ENCODE results near the gene CDH6.

Gene CDH6

DNA sequence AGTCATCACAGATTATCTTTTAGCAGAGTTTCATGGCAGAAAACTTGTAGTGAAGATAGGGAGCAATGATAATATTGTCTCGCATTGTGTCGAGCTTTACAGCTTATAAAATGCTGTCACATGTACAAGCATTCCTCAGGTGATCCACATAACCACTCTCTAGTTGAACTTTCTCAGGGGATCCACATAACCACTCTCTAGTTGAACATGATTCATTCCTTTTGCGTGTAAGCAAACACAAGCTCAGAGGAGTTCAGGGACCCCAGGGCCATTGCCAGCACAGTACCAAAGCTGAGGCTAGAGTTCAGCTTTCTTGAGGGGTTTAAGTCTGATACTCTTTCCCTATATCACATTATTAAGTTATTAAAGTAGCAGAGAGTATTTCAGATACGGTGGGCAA is 86.7 kb downstream of the CDH6 start:
- no peak for TF ChIP-seq TCF12 (IDR thresholded peaks at IDR 0.05; ENCODE audit: low read depth)
- TF ChIP-seq, protein P1, sequence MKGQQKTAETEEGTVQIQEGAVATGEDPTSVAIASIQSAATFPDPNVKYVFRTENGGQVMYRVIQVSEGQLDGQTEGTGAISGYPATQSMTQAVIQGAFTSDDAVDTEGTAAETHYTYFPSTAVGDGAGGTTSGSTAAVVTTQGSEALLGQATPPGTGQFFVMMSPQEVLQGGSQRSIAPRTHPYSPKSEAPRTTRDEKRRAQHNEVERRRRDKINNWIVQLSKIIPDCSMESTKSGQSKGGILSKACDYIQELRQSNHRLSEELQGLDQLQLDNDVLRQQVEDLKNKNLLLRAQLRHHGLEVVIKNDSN (IDR thresholded peaks at IDR 0.05) = no peak
- no peak for TF ChIP-seq CREB1 (IDR thresholded peaks at IDR 0.05; ENCODE audit: low read depth)
- TF ChIP-seq NFIC (IDR thresholded peaks at IDR 0.05) = no peak
- TF ChIP-seq ZBTB7A (IDR thresholded peaks at IDR 0.05; ENCODE audit: low read depth) = no peak
- no peak for TF ChIP-seq CEBPB (IDR thresholded peaks at IDR 0.05)
- TF ChIP-seq TAF1 (IDR thresholded peaks at IDR 0.05; ENCODE audit: low read depth) = no peak
- TF ChIP-seq FOXM1 (IDR thresholded peaks at IDR 0.05; ENCODE audit: borderline replicate concordance, low read depth) = no peak
- TF ChIP-seq, protein P2, sequence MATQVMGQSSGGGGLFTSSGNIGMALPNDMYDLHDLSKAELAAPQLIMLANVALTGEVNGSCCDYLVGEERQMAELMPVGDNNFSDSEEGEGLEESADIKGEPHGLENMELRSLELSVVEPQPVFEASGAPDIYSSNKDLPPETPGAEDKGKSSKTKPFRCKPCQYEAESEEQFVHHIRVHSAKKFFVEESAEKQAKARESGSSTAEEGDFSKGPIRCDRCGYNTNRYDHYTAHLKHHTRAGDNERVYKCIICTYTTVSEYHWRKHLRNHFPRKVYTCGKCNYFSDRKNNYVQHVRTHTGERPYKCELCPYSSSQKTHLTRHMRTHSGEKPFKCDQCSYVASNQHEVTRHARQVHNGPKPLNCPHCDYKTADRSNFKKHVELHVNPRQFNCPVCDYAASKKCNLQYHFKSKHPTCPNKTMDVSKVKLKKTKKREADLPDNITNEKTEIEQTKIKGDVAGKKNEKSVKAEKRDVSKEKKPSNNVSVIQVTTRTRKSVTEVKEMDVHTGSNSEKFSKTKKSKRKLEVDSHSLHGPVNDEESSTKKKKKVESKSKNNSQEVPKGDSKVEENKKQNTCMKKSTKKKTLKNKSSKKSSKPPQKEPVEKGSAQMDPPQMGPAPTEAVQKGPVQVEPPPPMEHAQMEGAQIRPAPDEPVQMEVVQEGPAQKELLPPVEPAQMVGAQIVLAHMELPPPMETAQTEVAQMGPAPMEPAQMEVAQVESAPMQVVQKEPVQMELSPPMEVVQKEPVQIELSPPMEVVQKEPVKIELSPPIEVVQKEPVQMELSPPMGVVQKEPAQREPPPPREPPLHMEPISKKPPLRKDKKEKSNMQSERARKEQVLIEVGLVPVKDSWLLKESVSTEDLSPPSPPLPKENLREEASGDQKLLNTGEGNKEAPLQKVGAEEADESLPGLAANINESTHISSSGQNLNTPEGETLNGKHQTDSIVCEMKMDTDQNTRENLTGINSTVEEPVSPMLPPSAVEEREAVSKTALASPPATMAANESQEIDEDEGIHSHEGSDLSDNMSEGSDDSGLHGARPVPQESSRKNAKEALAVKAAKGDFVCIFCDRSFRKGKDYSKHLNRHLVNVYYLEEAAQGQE (IDR thresholded peaks at IDR 0.05; ENCODE audit: low read depth) = no peak
- no peak for TF ChIP-seq EP300 (IDR thresholded peaks at IDR 0.05; ENCODE audit: borderline replicate concordance)
- no peak for TF ChIP-seq TEAD4 (IDR thresholded peaks at IDR 0.05)
- TF ChIP-seq YY1 (IDR thresholded peaks at IDR 0.05; ENCODE audit: low read depth) = no peak
- no peak for TF ChIP-seq EGR1 (IDR thresholded peaks at IDR 0.05)
- no peak for TF ChIP-seq RAD21 (IDR thresholded peaks at IDR 0.05; ENCODE audit: low read depth)

DNA sequence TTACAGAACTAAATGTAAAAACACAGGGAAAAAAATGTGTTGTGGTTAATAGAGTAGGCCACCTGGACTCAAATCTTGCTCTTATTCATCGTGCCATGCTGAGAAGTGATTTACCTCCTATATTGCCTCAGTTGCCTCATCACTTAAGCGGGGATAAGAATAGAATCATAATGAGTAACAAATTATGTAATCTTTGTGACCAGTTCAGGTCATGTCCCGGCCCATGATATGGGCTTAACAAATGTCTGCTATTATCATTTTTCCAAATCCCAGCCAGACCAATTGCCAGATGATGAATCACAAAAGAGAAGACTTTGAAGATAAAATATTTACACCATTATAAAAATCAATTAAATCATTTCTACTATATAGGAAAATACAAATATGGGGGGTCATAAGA is 89.8 kb downstream of the CDH6 start:
- TF ChIP-seq NFIC (IDR thresholded peaks at IDR 0.05) = no peak
- TF ChIP-seq TCF12 (IDR thresholded peaks at IDR 0.05; ENCODE audit: low read depth) = no peak
- TF ChIP-seq, protein P2 (IDR thresholded peaks at IDR 0.05; ENCODE audit: low read depth) = no peak
- TF ChIP-seq TEAD4 (IDR thresholded peaks at IDR 0.05) = no peak
- TF ChIP-seq CREB1 (IDR thresholded peaks at IDR 0.05; ENCODE audit: low read depth) = no peak
- TF ChIP-seq EP300 (IDR thresholded peaks at IDR 0.05; ENCODE audit: borderline replicate concordance) = no peak
- no peak for TF ChIP-seq CEBPB (IDR thresholded peaks at IDR 0.05)
- no peak for TF ChIP-seq TAF1 (IDR thresholded peaks at IDR 0.05; ENCODE audit: low read depth)
- TF ChIP-seq RAD21 (IDR thresholded peaks at IDR 0.05; ENCODE audit: low read depth) = no peak
- TF ChIP-seq YY1 (IDR thresholded peaks at IDR 0.05; ENCODE audit: low read depth) = no peak
- TF ChIP-seq, protein P3, sequence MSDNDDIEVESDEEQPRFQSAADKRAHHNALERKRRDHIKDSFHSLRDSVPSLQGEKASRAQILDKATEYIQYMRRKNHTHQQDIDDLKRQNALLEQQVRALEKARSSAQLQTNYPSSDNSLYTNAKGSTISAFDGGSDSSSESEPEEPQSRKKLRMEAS (IDR thresholded peaks at IDR 0.05) = no peak
- TF ChIP-seq, protein P1 (IDR thresholded peaks at IDR 0.05) = no peak

DNA sequence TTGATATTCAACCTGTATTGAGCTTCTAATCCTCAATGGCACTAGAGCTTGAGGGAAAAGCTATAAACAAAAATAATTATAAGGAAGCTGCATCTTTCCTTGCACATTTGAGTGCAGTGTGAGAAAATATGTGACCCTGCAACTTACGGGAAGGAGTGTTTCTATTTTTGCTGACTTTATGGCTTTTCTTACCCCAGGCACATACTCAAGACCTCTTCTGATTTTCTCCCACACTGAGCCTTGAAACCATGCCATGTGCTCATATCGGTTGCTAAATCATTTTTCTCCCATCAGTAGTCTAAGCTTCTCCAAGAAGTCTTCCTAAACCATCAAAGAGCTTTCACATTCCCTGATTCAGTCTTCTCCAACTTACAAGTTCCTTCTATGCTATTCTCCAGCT is 91.5 kb downstream of the CDH6 start:
- TF ChIP-seq RAD21 (IDR thresholded peaks at IDR 0.05; ENCODE audit: low read depth) (no peak), CREB1 (IDR thresholded peaks at IDR 0.05; ENCODE audit: low read depth) (no peak), FOXM1 (IDR thresholded peaks at IDR 0.05; ENCODE audit: borderline replicate concordance, low read depth) (no peak), YY1 (IDR thresholded peaks at IDR 0.05; ENCODE audit: low read depth) (no peak), TAF1 (IDR thresholded peaks at IDR 0.05; ENCODE audit: low read depth) (no peak), EGR1 (IDR thresholded peaks at IDR 0.05) (no peak), TCF12 (IDR thresholded peaks at IDR 0.05; ENCODE audit: low read depth) (no peak), EP300 (IDR thresholded peaks at IDR 0.05; ENCODE audit: borderline replicate concordance) (no peak), ZBTB7A (IDR thresholded peaks at IDR 0.05; ENCODE audit: low read depth) (no peak)
- TF ChIP-seq, protein P2 (IDR thresholded peaks at IDR 0.05; ENCODE audit: low read depth) = no peak
- TF ChIP-seq, protein P3 (IDR thresholded peaks at IDR 0.05) = no peak
- TF ChIP-seq, protein P1 (IDR thresholded peaks at IDR 0.05) = no peak

DNA sequence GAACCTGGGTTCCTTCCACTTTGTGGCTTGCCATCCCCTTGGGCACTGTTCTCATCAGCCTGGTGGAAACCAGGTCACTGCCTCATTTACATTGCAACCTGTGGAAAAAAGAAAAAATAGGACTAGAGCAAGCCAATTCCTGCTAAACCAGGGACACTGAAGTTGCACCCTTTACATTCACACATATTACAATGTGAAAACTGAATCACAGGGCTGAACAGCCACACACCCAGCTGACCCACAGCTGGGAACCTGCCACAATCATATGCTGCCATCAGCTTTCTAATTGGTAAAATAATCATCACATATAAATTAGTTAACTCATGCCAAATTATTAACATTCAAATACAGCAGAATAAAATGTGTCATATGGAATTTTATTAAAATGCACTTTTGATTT is 94.5 kb downstream of the CDH6 start:
- no peak for TF ChIP-seq TCF12 (IDR thresholded peaks at IDR 0.05; ENCODE audit: low read depth)
- no peak for TF ChIP-seq CEBPB (IDR thresholded peaks at IDR 0.05)
- no peak for TF ChIP-seq TEAD4 (IDR thresholded peaks at IDR 0.05)
- TF ChIP-seq EGR1 (IDR thresholded peaks at IDR 0.05) = no peak
- TF ChIP-seq CREB1 (IDR thresholded peaks at IDR 0.05; ENCODE audit: low read depth) = no peak; the same call in 1 of the 2 replicates
- TF ChIP-seq ZBTB7A (IDR thresholded peaks at IDR 0.05; ENCODE audit: low read depth) = no peak
- TF ChIP-seq NFIC (IDR thresholded peaks at IDR 0.05) = no peak
- TF ChIP-seq TAF1 (IDR thresholded peaks at IDR 0.05; ENCODE audit: low read depth) = no peak
- TF ChIP-seq EP300 (IDR thresholded peaks at IDR 0.05; ENCODE audit: borderline replicate concordance) = no peak

Measured in Ishikawa (cell line).